ENCODE results near the gene B3GLCT. TPM values are rescaled to one million over a fixed set of nuclear protein-coding genes. Genes with fewer than 3 reads are reported as not detected.

Gene B3GLCT
- total and polyA plus RNA-seq, 10 of the 15 experiments (the other 5 are each of a cell fraction or from before 2014, with no cell fraction given), result 0.07 to 0.89 (median 0.25) TPM

DNA sequence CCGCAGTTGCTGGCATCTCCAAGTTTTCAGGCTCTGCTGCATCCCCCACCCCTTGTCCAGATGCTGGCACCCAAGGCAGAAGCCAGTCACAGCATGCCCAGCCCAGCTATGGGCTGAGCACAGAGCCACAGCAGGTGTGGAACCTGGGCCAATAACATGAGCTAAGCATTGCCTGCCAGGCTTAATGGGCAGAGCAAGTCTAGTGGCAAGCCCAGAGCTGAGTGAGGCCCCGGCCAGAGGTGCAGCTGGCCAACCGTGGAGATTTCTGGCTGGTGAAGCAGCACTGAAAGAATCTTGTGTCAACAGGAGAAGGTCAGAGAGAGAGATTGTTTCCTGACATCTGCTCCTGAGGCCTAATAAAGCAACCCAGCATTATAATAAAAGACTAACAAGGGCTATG lies 111.0 kb downstream of the B3GLCT start:
- 17% methylated on average over 3 of the region's 3 CpGs for WGBS (ENCODE audit: insufficient coverage, insufficient replicate concordance, low lambda C conversion rate, missing lambda C conversion rate)
- no peak for DNase-seq (ENCODE audit: low read depth, low spot score)
- no peak overlapping the region for H2AFZ ChIP-seq (ENCODE audit: control insufficient read depth, low read depth, low read length)
- H3K4me2 ChIP-seq (ENCODE audit: control insufficient read depth, insufficient read depth), result no peak overlapping the region
- intact Hi-C loops (cut with micrococcal nuclease; ENCODE audit: unreplicated experiment), result no loop called here
- no peaks in the 10 kb centered on the region for H3K36me3 ChIP-seq (ENCODE audit: control insufficient read depth in 2 of 2, insufficient read depth in 2 of 2, low read length in 1 of 2)
- H4K20me1 ChIP-seq (ENCODE audit: control insufficient read depth, insufficient read depth), result no peaks in the 10 kb centered on the region
- POLR2A ChIA-PET, result no interaction called here
- FAIRE-seq, result no peak
- no peak for TF ChIP-seq ZNF384 (IDR thresholded peaks at IDR 0.05; ENCODE audit: borderline replicate concordance, low read depth, low read length)
- no peak for TF ChIP-seq HDGF (IDR thresholded peaks at IDR 0.05)
- TF ChIP-seq SRF (IDR thresholded peaks at IDR 0.05; ENCODE audit: low read depth in 2 of 2, low read length in 2 of 2), result no peak
- H3K4me1 ChIP-seq (ENCODE audit: control insufficient read depth, insufficient read depth, low read length), result no peaks in the 10 kb centered on the region
- CTCF ChIA-PET, result no interaction called here
- in situ Hi-C loops (cut with MboI), result no loop called here
- SMC1A ChIA-PET (ENCODE audit: uncharacterized antibody, unreplicated experiment), result no interaction called here
- no peaks in the 10 kb centered on the region for H3K27me3 ChIP-seq (replicated peaks in 1 of 2; ENCODE audit: control insufficient read depth in 2 of 2, insufficient read depth in 2 of 2, low read length in 1 of 2)
- H3K9me3 ChIP-seq (replicated peaks; ENCODE audit: control insufficient read depth, insufficient read depth, low read length), result no peaks in the 10 kb centered on the region; the same call in 2 of the 3 replicates
- no peak overlapping the region for H3K4me3 ChIP-seq
- ATAC-seq, result no peak
- H3K79me2 ChIP-seq (ENCODE audit: control insufficient read depth, insufficient read depth, low read length), result no peaks in the 10 kb centered on the region
- H3K27ac ChIP-seq (ENCODE audit: control insufficient read depth, insufficient read depth), result no peak overlapping the region
- H3K9ac ChIP-seq (ENCODE audit: control insufficient read depth, insufficient read depth, low read length), result no peak overlapping the region
- no TSS peak for BruUV-seq (replicated peaks)
- RAD21 ChIA-PET (ENCODE audit: unreplicated experiment), result no interaction called here

GRCh38 chr13:31311921-31312320 lies 112.1 kb downstream of the B3GLCT start:
- ChIA-PET SMC1A (ENCODE audit: uncharacterized antibody, unreplicated experiment) (no interaction called here), RAD21 (ENCODE audit: unreplicated experiment) (no interaction called here), POLR2A (no interaction called here), CTCF (no interaction called here)
- Histone ChIP-seq H3K36me3 (ENCODE audit: control insufficient read depth in 2 of 2, insufficient read depth in 2 of 2, low read length in 1 of 2) (no peaks in the 10 kb centered on the region), H3K9ac (ENCODE audit: control insufficient read depth, insufficient read depth, low read length) (no peak overlapping the region), H4K20me1 (ENCODE audit: control insufficient read depth, insufficient read depth) (no peaks in the 10 kb centered on the region), H3K4me3 (no peak overlapping the region), H3K9me3 (replicated peaks; ENCODE audit: control insufficient read depth, insufficient read depth, low read length) (no peaks in the 10 kb centered on the region; the same call in 2 of the 3 replicates), H3K4me1 (ENCODE audit: control insufficient read depth, insufficient read depth, low read length) (no peaks in the 10 kb centered on the region), H3K79me2 (ENCODE audit: control insufficient read depth, insufficient read depth, low read length) (no peaks in the 10 kb centered on the region), H3K4me2 (ENCODE audit: control insufficient read depth, insufficient read depth) (no peak overlapping the region), H3K27me3 (replicated peaks in 1 of 2; ENCODE audit: control insufficient read depth in 2 of 2, insufficient read depth in 2 of 2, low read length in 1 of 2) (no peaks in the 10 kb centered on the region), H3K27ac (ENCODE audit: control insufficient read depth, insufficient read depth) (no peak overlapping the region), H2AFZ (ENCODE audit: control insufficient read depth, low read depth, low read length) (no peak overlapping the region)
- 35% methylated on average over 2 of the region's 2 CpGs for WGBS (ENCODE audit: insufficient coverage, insufficient replicate concordance, low lambda C conversion rate, missing lambda C conversion rate)
- ATAC-seq (no peak), FAIRE-seq (no peak), DNase-seq (ENCODE audit: low read depth, low spot score) (no peak)
- in situ Hi-C loops (cut with MboI), result no loop called here
- BruUV-seq (replicated peaks), result no TSS peak
- intact Hi-C loops (cut with micrococcal nuclease; ENCODE audit: unreplicated experiment), result no loop called here
- TF ChIP-seq TCF3 (IDR thresholded peaks at IDR 0.05; ENCODE audit: borderline replicate concordance, insufficient read depth, low read depth, low read length) (no peak), ATF2 (IDR thresholded peaks at IDR 0.05; ENCODE audit: low read length) (no peak), ZBTB33 (IDR thresholded peaks at IDR 0.05) (no peak), CBX3 (IDR thresholded peaks at IDR 0.05; ENCODE audit: borderline replicate concordance, low read depth) (no peak), TCF7 (IDR thresholded peaks at IDR 0.05; ENCODE audit: borderline replicate concordance) (no peak), E2F4 (IDR thresholded peaks at IDR 0.05; ENCODE audit: low read depth, low read length) (no peak), JUNB (IDR thresholded peaks at IDR 0.05) (no peak)
- TF ChIP-seq, protein P1, sequence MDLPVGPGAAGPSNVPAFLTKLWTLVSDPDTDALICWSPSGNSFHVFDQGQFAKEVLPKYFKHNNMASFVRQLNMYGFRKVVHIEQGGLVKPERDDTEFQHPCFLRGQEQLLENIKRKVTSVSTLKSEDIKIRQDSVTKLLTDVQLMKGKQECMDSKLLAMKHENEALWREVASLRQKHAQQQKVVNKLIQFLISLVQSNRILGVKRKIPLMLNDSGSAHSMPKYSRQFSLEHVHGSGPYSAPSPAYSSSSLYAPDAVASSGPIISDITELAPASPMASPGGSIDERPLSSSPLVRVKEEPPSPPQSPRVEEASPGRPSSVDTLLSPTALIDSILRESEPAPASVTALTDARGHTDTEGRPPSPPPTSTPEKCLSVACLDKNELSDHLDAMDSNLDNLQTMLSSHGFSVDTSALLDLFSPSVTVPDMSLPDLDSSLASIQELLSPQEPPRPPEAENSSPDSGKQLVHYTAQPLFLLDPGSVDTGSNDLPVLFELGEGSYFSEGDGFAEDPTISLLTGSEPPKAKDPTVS (IDR thresholded peaks at IDR 0.05; ENCODE audit: low read depth, low read length), result no peak
